Activated CD4-positive, CD25-positive, alpha-beta regulatory T cell (primary cell): ENCODE results near the gene GNMT.

Experiments used
- DNase-seq, 4 experiments: peaks; one replicate each; lab custom pipeline; 2025; lab: John Stamatoyannopoulos, UW

Gene GNMT

GRCh38 chr6:42960243-42961019 lies at the start of gene GNMT:
TSS of gene GNMT (plus strand) at chr6:42960754. CDS start at chr6:42960768, 14 bp downstream.
- DNase-seq: no peak

- DNase-seq: no peak
Observed at GRCh38 chr6:42911171-42912021, 49.2 kb upstream of the GNMT start.

DNA sequence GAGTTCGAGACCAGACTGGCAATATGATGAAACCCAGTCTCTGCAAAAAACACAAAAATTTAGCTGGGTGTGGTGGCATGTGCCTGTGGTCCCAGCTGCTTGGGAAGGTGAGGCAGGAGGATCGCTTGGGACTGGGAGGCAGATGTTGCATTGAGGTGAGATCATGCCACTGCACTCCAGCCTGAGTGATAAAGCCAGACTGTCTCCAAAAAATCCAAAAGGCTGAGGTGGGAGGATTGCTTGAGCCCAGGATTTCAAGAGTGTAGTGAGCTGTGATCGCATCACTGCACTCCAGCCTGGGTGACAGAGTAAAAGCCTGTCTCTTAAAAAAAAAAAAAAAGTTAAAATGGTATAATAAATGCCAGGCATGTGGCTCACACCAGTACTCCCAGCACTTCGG lies 46.0 kb upstream of the GNMT start:
- DNase-seq: no peak

GRCh38 chr6:42915732-42916131 lies 44.8 kb upstream of the GNMT start, which contains the start of gene PTCRA:
TSS of gene PTCRA (plus strand) at chr6:42916053. CDS start at chr6:42916070, 17 bp downstream.
- DNase-seq: no peak

DNA sequence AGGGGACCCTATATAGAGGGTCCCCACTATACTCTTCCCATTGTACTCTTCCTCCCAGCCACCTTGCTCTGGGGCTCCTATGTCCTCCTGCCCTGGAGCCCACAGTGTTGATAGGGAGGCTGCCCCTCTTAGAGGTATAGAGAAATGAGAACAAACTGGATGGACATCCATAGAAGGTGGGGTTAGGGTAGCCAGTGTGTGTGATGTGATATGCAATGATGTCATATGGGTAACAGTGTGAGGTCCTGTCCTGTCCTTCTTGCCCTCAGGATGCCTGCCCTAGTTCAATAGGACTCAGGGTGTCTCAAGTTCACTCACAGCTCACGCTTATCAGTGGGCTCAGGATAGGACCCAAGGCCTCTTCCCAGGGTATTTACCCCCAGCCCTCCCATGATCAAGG lies 44.3 kb upstream of the GNMT start:
- no peak for DNase-seq

DNA sequence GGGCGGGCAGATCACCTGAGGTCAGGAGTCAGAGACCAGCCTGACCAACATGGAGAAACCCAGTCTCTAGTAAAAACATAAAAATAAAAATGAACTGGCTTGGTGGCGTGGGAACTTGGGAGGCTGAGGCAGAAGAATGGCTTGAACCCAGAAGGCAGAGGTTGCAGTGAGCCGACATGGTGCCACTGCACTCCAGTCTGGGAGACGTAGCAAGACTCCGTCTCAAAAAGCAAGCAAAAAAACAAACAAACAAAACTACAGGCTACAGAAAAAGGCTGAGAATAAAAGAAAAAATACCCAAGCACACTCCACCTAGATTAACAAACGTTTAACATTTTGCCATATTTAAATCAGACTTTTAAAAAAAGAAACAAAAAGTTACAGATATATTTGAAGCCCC lies 38.8 kb upstream of the GNMT start:
- DNase-seq: no peak

DNA sequence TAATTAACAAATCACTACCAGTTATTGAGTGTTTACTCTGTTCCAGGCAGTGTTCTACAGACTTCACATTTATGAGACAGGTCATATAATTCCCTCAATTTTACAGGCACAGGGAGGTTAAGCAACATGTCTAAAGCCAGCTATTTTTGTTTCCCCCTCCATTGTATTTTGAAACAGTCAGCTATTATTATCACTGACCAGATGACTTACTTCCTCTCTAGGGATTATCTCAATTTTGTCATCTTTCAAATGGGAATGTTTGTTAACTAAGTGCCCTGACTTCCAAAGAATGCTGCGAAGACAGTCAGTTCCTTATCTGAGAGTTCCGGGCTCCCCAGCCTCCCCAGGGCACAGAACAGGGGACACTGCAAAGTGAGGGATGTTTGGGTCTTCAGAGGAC lies 36.9 kb upstream of the GNMT start:
- no peak for DNase-seq

DNA sequence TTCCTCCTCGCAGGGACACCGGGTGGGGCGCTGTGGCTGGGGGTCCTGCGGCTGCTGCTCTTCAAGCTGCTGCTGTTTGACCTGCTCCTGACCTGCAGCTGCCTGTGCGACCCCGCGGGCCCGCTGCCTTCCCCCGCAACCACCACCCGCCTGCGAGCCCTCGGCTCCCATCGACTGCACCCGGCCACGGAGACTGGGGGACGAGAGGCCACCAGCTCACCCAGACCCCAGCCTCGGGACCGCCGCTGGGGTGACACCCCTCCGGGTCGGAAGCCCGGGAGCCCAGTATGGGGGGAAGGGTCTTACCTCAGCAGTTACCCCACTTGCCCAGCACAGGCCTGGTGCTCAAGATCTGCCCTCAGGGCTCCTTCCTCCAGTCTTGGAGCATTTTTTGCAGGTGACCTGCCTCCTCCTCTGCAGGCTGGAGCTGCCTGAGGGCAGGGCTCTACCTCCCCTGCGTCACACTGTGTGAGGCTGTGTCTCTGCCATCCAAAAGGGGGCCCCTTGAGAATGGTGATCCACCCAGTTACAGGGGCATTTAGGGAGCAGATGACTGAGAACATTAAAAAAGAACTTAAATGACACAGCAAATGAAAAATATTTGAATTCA lies 35.2 kb upstream of the GNMT start:
- DNase-seq: no peak

GRCh38 chr6:42928986-42929820 lies 31.4 kb upstream of the GNMT start, which contains the start of gene CNPY3:
TSS of gene CNPY3 (plus strand) at chr6:42929480. CDS start at chr6:42929571, 91 bp downstream.
- DNase-seq: peak; percentile 75 to 91 (median 84)

DNA sequence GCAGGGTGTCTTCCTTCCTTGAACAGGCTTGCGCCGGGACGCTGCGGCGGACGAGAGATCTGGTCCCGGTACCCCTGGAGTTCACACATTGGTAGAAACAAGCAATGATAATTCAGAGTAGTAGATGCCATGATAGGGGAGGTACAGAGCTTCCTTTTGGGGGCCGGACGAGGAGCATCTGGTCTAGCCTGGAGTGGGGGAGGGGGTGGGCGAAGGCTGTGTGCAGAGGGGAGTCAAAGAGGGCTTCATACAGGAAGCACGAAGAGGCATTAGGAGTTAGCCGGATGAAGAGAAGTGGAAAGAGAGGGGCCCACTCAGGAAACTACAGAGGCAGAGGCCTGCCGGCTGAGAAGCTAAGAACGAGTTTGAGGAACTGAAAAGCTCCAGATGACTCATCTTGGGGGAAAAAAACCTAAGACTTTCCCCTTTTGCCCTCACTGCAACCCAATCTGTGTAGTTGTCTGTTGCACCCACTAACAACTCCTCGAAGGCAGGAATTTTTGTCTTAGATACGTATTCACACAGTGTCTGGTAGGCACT lies 30.7 kb upstream of the GNMT start:
- peak in 3 of 4 experiments; percentile 25 to 47 (median 45) for DNase-seq

DNA sequence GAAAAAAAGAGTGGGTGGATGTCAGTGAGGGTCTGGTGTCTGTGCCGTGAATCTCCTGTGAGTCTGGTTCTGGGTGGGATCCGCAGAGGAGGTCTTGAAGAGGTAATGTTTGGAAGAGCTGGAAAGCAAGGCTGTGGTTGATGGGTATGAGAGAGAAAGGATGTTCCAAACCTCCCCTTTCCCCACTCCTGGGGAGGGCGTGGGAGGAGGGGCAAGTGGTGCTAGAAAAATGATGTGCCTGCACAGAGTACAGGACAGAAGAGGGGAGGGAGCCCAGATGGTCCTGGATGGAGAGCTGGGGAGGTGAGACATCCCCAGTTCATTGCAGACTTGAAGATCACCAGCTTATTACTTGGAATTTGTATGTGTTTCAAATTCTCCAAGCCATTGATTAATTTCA lies 28.1 kb upstream of the GNMT start:
- DNase-seq: no peak

- DNase-seq: no peak
Observed at GRCh38 chr6:42933205-42933604, 27.3 kb upstream of the GNMT start.

DNA sequence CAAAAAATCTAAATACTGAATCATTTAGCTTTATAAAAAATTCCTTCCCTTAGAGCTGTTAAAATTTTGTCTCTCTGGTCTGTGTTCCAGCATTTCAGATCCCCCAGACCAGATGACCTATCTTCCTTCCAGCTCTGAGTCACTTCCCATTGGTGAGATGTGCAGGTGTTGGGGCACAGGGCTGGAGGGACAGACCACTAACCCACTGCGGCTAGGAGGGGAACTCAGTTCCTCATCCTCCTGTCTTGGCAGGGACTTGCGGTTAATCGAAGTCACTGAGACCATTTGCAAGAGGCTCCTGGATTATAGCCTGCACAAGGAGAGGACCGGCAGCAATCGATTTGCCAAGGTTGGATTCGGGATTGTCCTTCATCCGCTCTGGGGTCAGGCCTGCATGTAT lies 25.2 kb upstream of the GNMT start:
- no peak for DNase-seq

- DNase-seq: no peak
Observed at GRCh38 chr6:42936398-42936797, 24.2 kb upstream of the GNMT start.

DNA sequence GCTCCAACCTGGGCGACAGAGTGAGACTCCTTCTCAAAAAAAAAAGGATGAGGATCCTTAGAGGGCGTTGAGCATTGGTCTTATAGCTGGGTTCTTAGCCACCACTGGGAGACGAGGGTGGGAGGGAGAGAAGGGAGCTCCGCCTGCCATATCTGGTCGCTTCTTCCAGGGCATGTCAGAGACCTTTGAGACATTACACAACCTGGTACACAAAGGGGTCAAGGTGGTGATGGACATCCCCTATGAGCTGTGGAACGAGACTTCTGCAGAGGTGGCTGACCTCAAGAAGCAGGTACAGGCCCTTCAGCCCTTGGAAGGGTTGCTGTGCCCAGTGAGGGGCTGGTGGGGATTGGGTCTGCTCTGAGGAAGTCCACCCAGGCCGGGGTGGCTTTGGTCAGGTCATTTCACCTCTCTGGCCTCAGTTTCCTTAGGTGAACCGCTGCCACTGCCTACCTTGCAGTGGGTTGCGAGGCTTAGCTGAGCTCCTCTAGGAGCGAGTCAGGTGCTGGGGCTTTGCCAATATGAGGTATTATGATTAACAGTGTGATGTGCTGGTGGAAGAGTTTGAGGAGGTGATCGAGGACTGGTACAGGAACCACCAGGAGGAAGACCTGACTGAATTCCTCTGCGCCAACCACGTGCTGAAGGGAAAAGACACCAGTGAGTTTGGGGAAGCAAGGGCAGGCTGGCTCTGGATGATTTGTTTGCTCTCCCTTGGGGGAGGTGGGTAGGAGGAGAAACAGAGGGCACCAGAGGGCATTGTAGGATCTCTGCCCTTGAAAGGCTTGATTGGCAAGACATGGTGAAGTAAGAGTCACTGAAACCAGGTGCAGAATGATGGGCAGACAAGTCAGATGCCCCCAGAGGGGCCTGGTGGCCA lies 22.8 kb upstream of the GNMT start:
- DNase-seq: no peak

- no peak for DNase-seq
Observed at GRCh38 chr6:42938428-42938796, 22.1 kb upstream of the GNMT start.

DNA sequence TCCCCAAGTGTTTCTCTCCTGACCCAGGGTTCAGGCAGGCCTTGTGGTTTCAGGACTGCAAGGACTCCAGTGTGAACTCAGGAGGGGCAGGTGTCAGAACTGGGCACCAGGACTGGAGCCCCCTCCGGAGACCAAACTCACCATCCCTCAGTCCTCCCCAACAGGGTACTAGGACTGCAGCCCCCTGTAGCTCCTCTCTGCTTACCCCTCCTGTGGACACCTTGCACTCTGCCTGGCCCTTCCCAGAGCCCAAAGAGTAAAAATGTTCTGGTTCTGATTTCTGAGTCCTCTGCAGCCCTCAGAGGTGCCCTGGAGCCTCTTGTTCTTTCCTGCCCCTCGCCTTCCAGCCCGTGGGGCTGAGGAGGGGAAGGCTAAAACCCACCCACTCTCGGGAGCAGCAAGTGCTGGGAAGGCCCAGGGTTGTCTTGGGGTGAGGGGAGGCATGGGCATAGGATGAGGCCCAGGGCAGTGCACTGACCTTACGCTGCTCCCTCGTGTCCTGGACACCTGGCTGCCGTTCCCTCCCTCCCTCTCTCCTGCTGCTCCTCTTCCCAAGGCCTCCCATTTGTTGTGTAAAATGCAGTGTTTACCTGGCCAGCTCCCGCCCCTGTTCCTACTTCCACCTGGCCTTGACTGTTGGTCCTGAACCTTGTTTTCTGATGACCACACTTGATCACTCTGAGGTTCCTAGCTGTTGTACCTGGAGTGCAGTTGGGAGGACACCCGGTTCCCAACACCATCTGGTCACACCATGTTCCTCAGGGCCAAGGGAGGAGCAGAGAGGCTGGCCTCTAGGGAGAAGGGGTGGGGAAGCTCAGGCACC lies 21.4 kb upstream of the GNMT start:
- no peak for DNase-seq

GRCh38 chr6:42939810-42940167 lies 20.8 kb upstream of the GNMT start:
- no peak for DNase-seq

GRCh38 chr6:42940493-42941045 lies 20.0 kb upstream of the GNMT start:
- no peak for DNase-seq
